HG03025 (cell line): ENCODE measurements around the gene MIS12.

ENCODE experiments used
- ATAC-seq: cut with Tn5 transposase; IDR thresholded peaks from one replicate; pipeline ENCODE4 v1.9.1; 2021; ENCODE audit warnings: mild to moderate bottlenecking, moderate library complexity; ENCODE audit not compliant: unreplicated experiment, low FRiP score

The MIS12 gene

GRCh38 chr17:5532581-5532980, 46.2 kb downstream of the MIS12 start:
- ATAC-seq, result no peak

- ATAC-seq, result no peak
These were observed 47.3 kb downstream of the MIS12 start for GRCh38 chr17:5533486-5534315.

GRCh38 chr17:5535436-5535835, 49.1 kb downstream of the MIS12 start:
- no peak for ATAC-seq

- ATAC-seq, result no peak
These were observed 50.7 kb downstream of the MIS12 start for GRCh38 chr17:5536866-5537650.

GRCh38 chr17:5539286-5539685, 52.9 kb downstream of the MIS12 start:
- ATAC-seq, result no peak

- ATAC-seq, result no peak
These were observed 54.0 kb downstream of the MIS12 start for GRCh38 chr17:5540321-5540720.
